ENCODE data around the gene ELFN1.

GRCh38 chr7:1688542-1688941 is 18.5 kb downstream of the ELFN1 start:
- TF ChIP-seq REST (IDR thresholded peaks at IDR 0.05; ENCODE audit: insufficient read depth in 1 of 2, low read depth in 2 of 2, low read length in 2 of 2), result no peak
- no peak for TF ChIP-seq FOXP2 (optimal IDR thresholded peaks at IDR 0.05; ENCODE audit: borderline replicate concordance, extremely low read depth, extremely low read length, insufficient read depth)
